MM.1S (cell line): ENCODE measurements around the gene TMEM121.

Source experiments
- DNase-seq: peaks from one replicate; pipeline ENCODE4 v3.0.0-alpha.2; 2015
- H2AFZ ChIP-seq: fragments of 300-600 bp; sonication (generic); 2 replicates; pipeline ENCODE4 v1.6.0; 2016; ENCODE audit warnings: antibody characterized with exemption, low read length
- H3F3A ChIP-seq: fragments of 300-600 bp; sonication (generic); 2 replicates; pipeline ENCODE4 v1.6.1; 2016; ENCODE audit warnings: mild to moderate bottlenecking, antibody characterized with exemption, low read length, moderate library complexity, mixed read lengths; ENCODE audit not compliant: insufficient read depth
- H3K27ac ChIP-seq: fragments of 300-600 bp; sonication (generic); 2 replicates; pipeline ENCODE4 v1.5.1; 2016; ENCODE audit warnings: mild to moderate bottlenecking, low read length
- H3K27me3 ChIP-seq: fragments of 300-600 bp; sonication (generic); replicated peaks from 2 replicates; pipeline ENCODE4 v1.6.0; 2016; ENCODE audit warnings: low read length; ENCODE audit not compliant: insufficient read depth
- H3K36me3 ChIP-seq: fragments of 300-600 bp; sonication (generic); replicated peaks from 2 replicates; pipeline ENCODE4 v1.6.1; 2016; ENCODE audit warnings: mild to moderate bottlenecking, low read length, mixed read lengths; ENCODE audit not compliant: insufficient read depth
- H3K4me1 ChIP-seq: fragments of 300-600 bp; sonication (generic); 2 replicates; pipeline ENCODE4 v1.6.1; 2016; ENCODE audit warnings: low read length, mixed read lengths
- H3K4me2 ChIP-seq: fragments of 300-600 bp; sonication (generic); 2 replicates; pipeline ENCODE4 v1.6.0; 2016; ENCODE audit warnings: low read depth, low read length
- H3K4me3 ChIP-seq: fragments of 300-600 bp; sonication (generic); 2 replicates; pipeline ENCODE4 v1.5.1; 2016; ENCODE audit warnings: low read length, mixed read lengths
- H3K79me2 ChIP-seq: fragments of 300-600 bp; sonication (generic); 2 replicates; pipeline ENCODE4 v1.6.1; 2016; ENCODE audit warnings: mixed run types, low read length, mixed read lengths
- H3K9ac ChIP-seq: fragments of 300-600 bp; sonication (generic); 2 replicates; pipeline ENCODE4 v1.6.1; 2016; ENCODE audit warnings: low read length, mixed read lengths
- H3K9me2 ChIP-seq: fragments of 300-600 bp; sonication (generic); replicated peaks from 2 replicates; pipeline ENCODE4 v1.6.1; 2016; ENCODE audit warnings: mild to moderate bottlenecking, low read length, mixed read lengths; ENCODE audit not compliant: insufficient read depth
- H3K9me3 ChIP-seq: fragments of 300-600 bp; sonication (generic); replicated peaks from 2 replicates; pipeline ENCODE4 v1.6.1; 2016; ENCODE audit warnings: mild to moderate bottlenecking, low read length, mixed read lengths; ENCODE audit not compliant: insufficient read depth
- H4K20me1 ChIP-seq: fragments of 300-600 bp; sonication (generic); 2 replicates; pipeline ENCODE4 v1.6.1; 2016; ENCODE audit warnings: mild to moderate bottlenecking, low read length, moderate library complexity, mixed read lengths; ENCODE audit not compliant: insufficient read depth
- CTCF ChIP-seq: fragments of 300-600 bp; sonication (generic); IDR thresholded peaks from 2 replicates; pipeline ENCODE4 v1.5.1; 2016; ENCODE audit warnings: antibody characterized with exemption, low read length, mixed read lengths
- EZH2 ChIP-seq: fragments of 300-600 bp; sonication (generic); optimal IDR thresholded peaks from 2 replicates; pipeline ENCODE3; 2017; ENCODE audit warnings: low read depth, mild to moderate bottlenecking, antibody characterized with exemption, low read length, mixed read lengths
- EZH2phosphoT487 ChIP-seq: fragments of 300-600 bp; sonication (generic); IDR thresholded peaks from 2 replicates; pipeline ENCODE4 v1.6.1; 2018; ENCODE audit warnings: antibody characterized with exemption, low read length

TMEM121 gene

GRCh38 chr14:105487449-105487985 is 38.9 kb upstream of the TMEM121 start:
- Histone ChIP-seq H3K79me2 (peaks cover 26% of the 10 kb centered on the region), H3K9me2 (no peaks in the 10 kb centered on the region), H3K4me1 (peaks cover 18% of the 10 kb centered on the region), H3K9me3 (no peaks in the 10 kb centered on the region), H3K4me3 (peak overlapping the region; percentile 87), H3K27me3 (peaks cover 10% of the 10 kb centered on the region; the same call in 1 of the 2 replicates), H2AFZ (peak overlapping the region; percentile 62), H3K36me3 (no peaks in the 10 kb centered on the region), H3K9ac (peak overlapping the region; percentile 77), H3K4me2 (peak overlapping the region; percentile 87), H3K27ac (peak overlapping the region; percentile 66; the same call in 1 of the 2 replicates), H4K20me1 (0 out of 2 replicates have a peak, but pooled peaks cover 4% of the 10 kb centered on the region), H3F3A (peaks cover 8% of the 10 kb centered on the region; the same call in 1 of the 2 replicates)
- TF ChIP-seq CTCF = no peak; the same call in 1 of the 2 replicates
- no peak for TF ChIP-seq EZH2
- TF ChIP-seq EZH2phosphoT487 = no peak
- peak; percentile 56 for DNase-seq

DNA sequence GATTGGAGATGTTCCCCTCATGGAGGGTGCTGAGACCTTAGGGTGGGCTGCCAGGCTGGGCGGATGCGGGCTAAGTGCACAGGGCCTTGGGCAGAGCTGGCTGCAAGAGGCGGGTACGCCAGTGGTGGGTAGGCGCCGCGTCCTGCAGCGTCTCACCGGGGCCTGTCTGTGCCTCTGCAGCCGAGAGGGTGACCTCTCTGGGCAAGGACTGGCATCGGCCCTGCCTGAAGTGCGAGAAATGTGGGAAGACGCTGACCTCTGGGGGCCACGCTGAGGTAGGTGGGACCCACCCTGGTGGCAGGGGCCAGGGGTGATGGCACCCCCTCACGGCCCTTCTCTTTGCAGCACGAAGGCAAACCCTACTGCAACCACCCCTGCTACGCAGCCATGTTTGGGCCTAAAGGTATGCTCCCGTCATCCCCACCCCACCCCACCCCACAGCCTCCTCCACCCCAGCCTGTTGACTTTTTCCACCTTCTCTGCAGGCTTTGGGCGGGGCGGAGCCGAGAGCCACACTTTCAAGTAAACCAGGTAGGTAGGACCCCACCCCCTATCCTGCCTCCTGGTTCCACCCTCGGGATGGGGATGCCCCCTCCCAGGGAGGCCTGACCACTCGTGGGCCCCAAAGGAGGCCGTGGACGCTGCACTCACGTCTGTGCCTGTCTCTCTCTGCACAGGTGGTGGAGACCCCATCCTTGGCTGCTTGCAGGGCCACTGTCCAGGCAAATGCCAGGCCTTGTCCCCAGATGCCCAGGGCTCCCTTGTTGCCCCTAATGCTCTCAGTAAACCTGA is 38.2 kb upstream of the TMEM121 start:
- H3K36me3 ChIP-seq = no peaks in the 10 kb centered on the region
- no peaks in the 10 kb centered on the region for H3K9me3 ChIP-seq
- peak overlapping the region; percentile 97 for H3K9ac ChIP-seq
- peak overlapping the region; percentile 87 for H3K4me3 ChIP-seq
- no peaks in the 10 kb centered on the region for H3K9me2 ChIP-seq
- H4K20me1 ChIP-seq = 0 out of 2 replicates have a peak, but pooled peaks cover 4% of the 10 kb centered on the region
- TF ChIP-seq CTCF (peak; percentile 34; the same call in 1 of the 2 replicates), EZH2 (no peak)
- peak overlapping the region; percentile 98 for H3K4me2 ChIP-seq
- DNase-seq = peak; percentile 51
- H3K4me1 ChIP-seq = peaks cover 17% of the 10 kb centered on the region
- peaks cover 8% of the 10 kb centered on the region; the same call in 1 of the 2 replicates for H3F3A ChIP-seq
- H3K27ac ChIP-seq = peak overlapping the region; percentile 92; the same call in 1 of the 2 replicates
- H2AFZ ChIP-seq = peak overlapping the region; percentile 62
- H3K27me3 ChIP-seq = peaks cover 10% of the 10 kb centered on the region; the same call in 1 of the 2 replicates
- peaks cover 29% of the 10 kb centered on the region for H3K79me2 ChIP-seq

DNA sequence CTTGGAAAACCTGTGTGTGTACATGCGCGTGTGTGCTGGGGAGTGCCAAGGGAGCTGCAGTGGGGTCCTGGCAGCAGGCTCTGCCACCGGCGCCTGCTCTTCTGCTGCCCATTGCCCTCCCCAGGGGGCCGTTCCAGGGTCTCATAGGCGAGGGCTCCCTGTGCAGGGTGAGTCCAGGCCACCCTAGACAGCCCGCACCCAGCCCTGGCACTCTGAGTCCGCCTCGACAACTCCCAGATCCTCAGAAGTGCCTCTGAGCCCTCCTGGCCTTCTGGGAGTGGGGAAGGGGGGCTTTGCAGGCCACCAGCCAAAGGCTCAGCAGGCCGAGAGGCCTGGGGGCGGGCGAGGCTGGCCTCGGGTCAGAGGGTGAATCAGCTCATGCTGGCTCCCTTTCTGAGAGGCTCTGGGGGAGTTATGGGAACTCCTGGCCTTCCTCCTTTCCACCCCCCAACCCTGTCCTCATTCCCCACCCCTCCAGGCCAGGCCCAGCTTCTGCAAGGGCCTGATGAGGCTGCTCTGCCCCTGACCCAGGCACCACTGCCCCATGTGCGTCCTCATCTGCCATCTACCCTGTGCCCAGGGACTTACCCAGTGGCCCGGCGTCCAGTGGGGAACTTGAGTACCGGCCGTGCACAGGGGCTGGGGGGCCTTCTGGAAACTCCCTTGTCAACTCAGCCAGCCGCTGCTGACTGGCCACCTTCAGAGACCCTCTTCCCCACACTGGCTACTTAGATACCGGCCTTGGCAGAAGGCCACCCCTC is 37.4 kb upstream of the TMEM121 start:
- peak overlapping the region; percentile 87 for H3K4me3 ChIP-seq
- no peaks in the 10 kb centered on the region for H3K9me2 ChIP-seq
- H3K27me3 ChIP-seq = peaks cover 10% of the 10 kb centered on the region; the same call in 1 of the 2 replicates
- DNase-seq = no peak
- peak overlapping the region; percentile 92 for H3K27ac ChIP-seq
- peaks cover 8% of the 10 kb centered on the region; the same call in 1 of the 2 replicates for H3F3A ChIP-seq
- peaks cover 17% of the 10 kb centered on the region for H3K4me1 ChIP-seq
- 0 out of 2 replicates have a peak, but pooled peaks cover 4% of the 10 kb centered on the region for H4K20me1 ChIP-seq
- H3K4me2 ChIP-seq = peak overlapping the region; percentile 98
- peaks cover 29% of the 10 kb centered on the region for H3K79me2 ChIP-seq
- H3K36me3 ChIP-seq = no peaks in the 10 kb centered on the region
- H2AFZ ChIP-seq = no peak overlapping the region; the same call in 1 of the 2 replicates
- no peak for TF ChIP-seq CTCF
- TF ChIP-seq EZH2phosphoT487 = no peak
- TF ChIP-seq EZH2 = no peak
- peak overlapping the region; percentile 97 for H3K9ac ChIP-seq
- no peaks in the 10 kb centered on the region for H3K9me3 ChIP-seq
